SK-N-SH treated with all-trans-retinoic acid at 6 μM for 48 hours (cell line): ENCODE measurements around the gene LGALS1.

Experiments used
- ARNTL ChIP-seq: fragments of 450-650 bp; formaldehyde crosslinking; IDR thresholded peaks from 2 replicates; pipeline ENCODE4 v1.5.0; 2020; ENCODE audit warnings: low read depth, mild to moderate bottlenecking, moderate library complexity, borderline replicate concordance
- PATZ1 ChIP-seq: fragments of 250-450 bp; sonication (Bioruptor Pico); IDR thresholded peaks from 2 replicates; pipeline ENCODE4 v1.8.0; 2020; ENCODE audit warnings: mild to moderate bottlenecking, moderate library complexity, borderline replicate concordance

GRCh38 chr22:37628830-37629229, 46.6 kb upstream of the LGALS1 start:
- TF ChIP-seq ARNTL (CRISPR knock-in tag): no peak
- no peak for TF ChIP-seq PATZ1 (CRISPR knock-in tag)
